ENCODE results near the gene PDE3A. TPM values are rescaled to one million over a fixed set of nuclear protein-coding genes. Genes with fewer than 3 reads are reported as not detected.

PDE3A gene
- polyA plus RNA-seq, 3 donors = 0.10 TPM; not detected in 2

- no peak overlapping the region for H3K4me3 ChIP-seq (replicated peaks in 1 of 3; ENCODE audit: low read depth in 2 of 3, low read length in 3 of 3)
- Mint-ChIP-seq H3K4me3 (no peak overlapping the region), H3K36me3 (no peaks in the 10 kb centered on the region), H3K27ac (no peak overlapping the region), H3K9me3 (peaks cover 0 to 2% (median 0%) of the 10 kb centered on the region in 7 donors), H3K4me1 (peaks cover 7% of the 10 kb centered on the region), H3K27me3 (ENCODE audit: low read depth in 3 of 3) (peaks cover 0 to 1% (median 0%) of the 10 kb centered on the region in 3 donors)
- H3K4me1 ChIP-seq (ENCODE audit: control insufficient read depth in 1 of 2, insufficient read depth in 2 of 2, low read length in 2 of 2) = no peaks in the 10 kb centered on the region
- no peak overlapping the region for H3K27ac ChIP-seq (ENCODE audit: low read depth in 1 of 2, low read length in 2 of 2)
- no peaks in the 10 kb centered on the region for H3K27me3 ChIP-seq (ENCODE audit: control insufficient read depth in 2 of 2, insufficient read depth in 2 of 2, low read length in 2 of 2)
- no peaks in the 10 kb centered on the region for H3K79me2 ChIP-seq (ENCODE audit: insufficient read depth, low read length)
- H3K9ac ChIP-seq (ENCODE audit: insufficient read depth, low read length, poor library complexity, severe bottlenecking) = no peak overlapping the region
- WGBS (ENCODE audit: insufficient coverage) = no CpG with 5 or more reads among the region's 1 CpG
- no peak for DNase-seq
- H3K9me3 ChIP-seq (replicated peaks in 1 of 2; ENCODE audit: control insufficient read depth in 1 of 2, insufficient read depth in 1 of 2, low read length in 2 of 2) = no peaks in the 10 kb centered on the region
- TF ChIP-seq CTCF (IDR thresholded peaks at IDR 0.05) = no peak
- no peaks in the 10 kb centered on the region for H3K36me3 ChIP-seq (replicated peaks in 1 of 2; ENCODE audit: control insufficient read depth in 1 of 2, insufficient read depth in 2 of 2, low read length in 2 of 2)
- no peaks in the 10 kb centered on the region for H4K20me1 ChIP-seq (ENCODE audit: insufficient read depth, low read length)
- no peak overlapping the region for H3K4me2 ChIP-seq (replicated peaks; ENCODE audit: extremely low read depth, low read length, poor library complexity, severe bottlenecking)
- intact Hi-C loops (cut with micrococcal nuclease) = no loop called here
- H2AFZ ChIP-seq (ENCODE audit: insufficient read depth, low read depth, low read length, poor library complexity, severe bottlenecking) = no peak overlapping the region
These were observed 142.5 kb downstream of the PDE3A start for GRCh38 chr12:20510811-20511210.

- H3K36me3 Mint-ChIP-seq = no peaks in the 10 kb centered on the region
- Histone ChIP-seq H3K4me3 (replicated peaks in 1 of 3; ENCODE audit: low read depth in 2 of 3, low read length in 3 of 3) (no peak overlapping the region), H3K27ac (ENCODE audit: low read depth in 1 of 2, low read length in 2 of 2) (no peak overlapping the region), H3K9me3 (replicated peaks in 1 of 2; ENCODE audit: control insufficient read depth in 1 of 2, insufficient read depth in 1 of 2, low read length in 2 of 2) (no peaks in the 10 kb centered on the region), H3K9ac (ENCODE audit: insufficient read depth, low read length, poor library complexity, severe bottlenecking) (no peak overlapping the region), H3K4me1 (ENCODE audit: control insufficient read depth in 1 of 2, insufficient read depth in 2 of 2, low read length in 2 of 2) (no peaks in the 10 kb centered on the region), H3K79me2 (ENCODE audit: insufficient read depth, low read length) (no peaks in the 10 kb centered on the region), H3K27me3 (ENCODE audit: control insufficient read depth in 2 of 2, insufficient read depth in 2 of 2, low read length in 2 of 2) (no peaks in the 10 kb centered on the region), H2AFZ (ENCODE audit: insufficient read depth, low read depth, low read length, poor library complexity, severe bottlenecking) (no peak overlapping the region), H3K36me3 (replicated peaks in 1 of 2; ENCODE audit: control insufficient read depth in 1 of 2, insufficient read depth in 2 of 2, low read length in 2 of 2) (no peaks in the 10 kb centered on the region), H4K20me1 (ENCODE audit: insufficient read depth, low read length) (no peaks in the 10 kb centered on the region), H3K4me2 (replicated peaks; ENCODE audit: extremely low read depth, low read length, poor library complexity, severe bottlenecking) (no peak overlapping the region)
- peaks cover 0 to 1% (median 0%) of the 10 kb centered on the region in 3 donors for H3K27me3 Mint-ChIP-seq (ENCODE audit: low read depth in 3 of 3)
- H3K4me1 Mint-ChIP-seq = no peaks in the 10 kb centered on the region
- no peak overlapping the region for H3K4me3 Mint-ChIP-seq
- WGBS (ENCODE audit: insufficient coverage) = no CpG with 5 or more reads among the region's 3 CpGs
- DNase-seq = no peak
- intact Hi-C loops (cut with micrococcal nuclease) = no loop called here
- no peak overlapping the region for H3K27ac Mint-ChIP-seq
- peaks cover 0 to 2% (median 0%) of the 10 kb centered on the region in 7 donors for H3K9me3 Mint-ChIP-seq
- TF ChIP-seq CTCF (IDR thresholded peaks at IDR 0.05) = no peak
These were observed 144.9 kb downstream of the PDE3A start for GRCh38 chr12:20513189-20513588.

Measured in CD14-positive monocyte (primary cell).